ENCODE data around the gene MYL11. TPM values are rescaled to one million over a fixed set of nuclear protein-coding genes. Genes with fewer than 3 reads are reported as not detected.
A peak's percentile ranks its signal among the peaks of the same experiment; 100 is the strongest.
"Not testable (repeated sequence)": the region's sequence is repeated elsewhere in the genome, so short reads cannot be mapped to it uniquely, and the experiment has no call there.

The MYL11 gene
- total RNA-seq, 1 experiment from 2014 or later: not detected

DNA sequence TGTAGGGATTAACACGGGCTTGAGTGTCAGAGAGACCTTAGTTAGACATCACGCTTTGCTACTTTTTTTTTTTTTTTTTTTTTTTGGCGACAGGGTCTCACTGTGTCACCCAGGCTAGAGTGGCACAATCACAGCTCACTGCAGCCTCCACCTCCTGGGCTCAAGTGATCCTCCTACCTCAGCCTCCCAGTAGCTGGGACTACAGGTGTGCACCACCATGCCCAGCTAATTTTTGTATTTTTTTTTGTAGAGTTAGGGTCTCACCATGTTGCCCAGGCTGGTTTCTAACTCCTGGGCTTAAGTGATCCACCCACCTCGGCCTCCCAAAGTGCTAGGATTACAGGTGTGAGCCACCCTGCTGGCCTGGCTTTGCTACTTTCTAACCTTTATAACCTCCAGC lies 22.0 kb downstream of the MYL11 start:
- DNase-seq (ENCODE audit: low read depth): not testable (repeated sequence)

DNA sequence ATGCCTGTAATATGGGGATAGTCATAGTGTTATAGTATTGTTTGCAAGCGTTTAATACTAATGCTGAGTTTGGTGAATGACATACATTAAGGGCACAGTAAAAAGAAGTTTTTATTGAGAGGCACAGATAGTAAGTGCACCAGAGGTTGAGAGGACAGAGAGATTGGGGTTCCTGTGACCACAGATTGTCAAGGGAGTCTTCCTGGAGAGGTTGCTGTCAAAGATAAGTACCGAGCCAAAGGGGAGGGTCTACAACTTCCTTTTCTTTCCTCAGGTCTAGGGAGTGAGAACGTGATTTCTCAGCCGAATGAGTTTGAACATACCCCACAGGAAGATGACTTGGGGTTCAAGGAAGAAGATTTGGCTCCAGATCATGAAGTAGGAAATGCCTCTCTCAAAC lies 22.5 kb downstream of the MYL11 start:
- no peak for DNase-seq (ENCODE audit: low read depth)

DNA sequence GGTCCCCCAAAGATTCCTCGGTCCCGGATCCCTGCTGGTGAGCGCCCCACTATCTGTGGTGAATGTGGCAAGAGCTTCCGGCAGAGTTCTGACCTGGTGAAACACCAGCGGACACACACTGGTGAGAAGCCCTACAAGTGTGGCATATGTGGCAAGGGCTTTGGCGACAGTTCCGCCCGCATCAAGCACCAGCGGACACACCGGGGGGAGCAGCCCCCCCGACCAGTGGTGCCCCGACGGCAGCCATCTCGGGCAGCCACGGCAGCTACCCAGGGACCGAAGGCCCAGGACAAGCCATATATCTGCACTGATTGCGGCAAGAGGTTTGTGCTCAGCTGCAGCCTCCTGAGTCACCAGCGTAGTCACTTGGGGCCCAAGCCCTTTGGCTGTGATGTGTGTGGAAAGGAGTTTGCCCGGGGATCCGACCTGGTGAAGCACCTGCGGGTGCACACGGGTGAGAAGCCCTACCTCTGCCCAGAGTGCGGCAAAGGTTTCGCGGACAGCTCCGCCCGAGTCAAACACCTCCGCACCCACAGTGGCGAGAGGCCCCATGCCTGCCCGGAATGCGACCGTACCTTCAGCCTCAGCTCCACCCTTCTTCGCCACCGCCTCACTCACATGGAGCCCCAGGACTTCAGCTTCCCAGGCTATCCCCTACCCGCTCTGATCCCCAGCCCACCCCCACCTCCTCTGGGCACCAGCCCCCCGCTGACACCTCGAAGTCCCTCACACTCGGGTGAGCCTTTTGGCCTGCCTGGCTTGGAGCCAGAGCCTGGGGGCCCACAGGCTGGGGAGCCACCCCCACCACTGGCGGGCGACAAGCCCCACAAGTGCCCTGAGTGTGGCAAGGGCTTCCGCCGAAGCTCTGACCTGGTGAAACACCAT lies 23.4 kb downstream of the MYL11 start:
- no peak for DNase-seq (ENCODE audit: low read depth)

DNA sequence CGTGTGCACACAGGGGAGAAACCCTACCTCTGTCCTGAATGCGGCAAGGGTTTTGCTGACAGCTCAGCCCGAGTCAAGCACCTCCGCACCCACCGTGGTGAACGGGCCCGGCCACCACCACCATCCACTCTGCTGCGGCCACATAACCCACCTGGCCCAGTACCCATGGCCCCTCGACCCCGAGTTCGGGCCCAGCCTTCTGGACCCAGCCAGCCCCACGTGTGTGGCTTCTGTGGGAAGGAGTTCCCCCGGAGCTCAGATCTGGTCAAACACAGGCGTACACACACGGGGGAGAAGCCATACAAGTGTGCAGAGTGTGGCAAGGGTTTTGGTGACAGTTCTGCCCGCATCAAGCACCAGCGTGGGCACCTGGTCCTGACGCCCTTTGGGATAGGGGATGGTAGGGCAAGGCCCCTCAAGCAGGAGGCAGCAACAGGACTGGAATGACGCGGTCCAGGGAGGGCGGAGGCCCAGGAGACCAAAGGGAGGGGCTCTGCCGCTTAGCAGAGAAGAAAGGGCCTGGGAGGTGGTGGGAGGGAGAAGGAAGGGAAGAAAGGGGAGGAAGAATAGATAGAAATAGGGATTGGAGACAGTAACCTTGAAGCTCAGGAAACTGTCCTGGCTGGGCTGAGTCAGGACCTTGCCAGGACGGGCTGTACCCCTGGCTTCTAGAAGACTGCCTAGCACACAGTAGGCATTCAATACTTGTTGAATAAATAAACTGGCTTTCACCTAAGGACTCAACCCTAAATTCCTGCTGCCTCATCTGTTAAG lies 24.2 kb downstream of the MYL11 start:
- no peak for DNase-seq (ENCODE audit: low read depth)

DNA sequence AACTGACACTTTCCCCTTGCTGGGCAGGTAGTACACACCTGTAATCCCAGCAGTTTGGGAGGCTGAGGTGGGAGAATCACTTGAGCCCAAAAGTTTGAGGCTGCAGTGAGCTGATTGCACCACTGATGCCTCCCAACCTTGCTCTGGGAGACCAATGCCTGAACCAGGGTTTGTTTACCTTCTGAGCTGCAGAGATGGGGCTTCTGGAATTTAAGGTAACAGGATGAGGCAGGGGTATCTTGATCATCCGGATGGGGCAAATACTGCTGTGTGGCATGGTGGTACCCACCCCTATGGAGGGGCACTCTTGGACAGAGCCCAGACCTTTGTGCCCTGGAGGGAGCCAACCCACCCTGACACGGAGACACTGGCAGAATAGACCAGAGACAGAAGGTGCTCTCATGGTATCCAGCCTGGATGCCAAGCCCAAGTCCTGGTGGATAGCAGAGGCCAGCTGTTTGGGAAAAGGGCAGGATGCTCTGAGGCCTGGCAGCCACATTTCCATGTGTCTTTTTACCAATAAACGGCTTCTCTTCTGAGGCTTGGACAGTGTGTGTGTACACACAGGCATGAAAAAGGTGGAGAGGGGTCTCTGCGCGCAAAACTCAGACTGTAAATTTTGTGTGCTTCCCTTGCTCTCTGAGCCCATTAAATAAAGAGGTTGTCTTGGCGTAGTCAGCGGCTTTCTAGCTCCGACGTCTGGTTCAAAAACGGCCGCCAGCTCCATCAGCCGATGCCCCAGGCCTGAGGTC lies 25.0 kb downstream of the MYL11 start:
- DNase-seq (ENCODE audit: low read depth): no peak

DNA sequence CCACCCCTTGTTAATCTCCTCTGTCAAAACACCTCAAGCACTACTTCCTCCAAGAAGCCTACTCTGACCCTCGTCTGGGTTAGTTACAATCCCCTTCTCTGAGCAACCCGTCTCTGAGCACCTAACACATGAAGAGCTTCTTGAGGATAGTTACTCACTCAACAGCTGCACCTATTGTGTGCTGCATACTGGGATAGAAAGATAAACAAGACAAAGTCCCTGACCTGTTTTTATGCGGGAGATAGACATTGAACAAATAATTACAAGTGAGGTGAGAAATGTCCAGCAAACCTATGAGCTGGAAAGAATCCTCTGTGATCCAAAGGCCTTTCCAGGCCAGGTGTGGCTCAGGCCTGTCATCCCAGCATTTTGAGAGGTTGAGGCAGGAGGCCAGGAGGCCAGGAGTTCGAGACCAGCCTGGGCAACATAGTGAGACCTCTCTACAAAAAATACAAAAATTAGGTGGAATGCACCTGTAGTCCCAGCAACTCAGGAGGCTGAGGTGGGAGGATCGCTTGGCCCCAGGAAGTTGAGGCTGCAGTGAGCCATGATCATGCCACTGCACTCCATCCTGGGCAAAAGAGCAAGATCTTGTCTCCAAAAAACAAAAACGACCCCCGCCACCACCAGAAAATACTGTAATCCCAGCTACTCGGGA lies 27.3 kb downstream of the MYL11 start:
- no peak for DNase-seq (ENCODE audit: low read depth)

DNA sequence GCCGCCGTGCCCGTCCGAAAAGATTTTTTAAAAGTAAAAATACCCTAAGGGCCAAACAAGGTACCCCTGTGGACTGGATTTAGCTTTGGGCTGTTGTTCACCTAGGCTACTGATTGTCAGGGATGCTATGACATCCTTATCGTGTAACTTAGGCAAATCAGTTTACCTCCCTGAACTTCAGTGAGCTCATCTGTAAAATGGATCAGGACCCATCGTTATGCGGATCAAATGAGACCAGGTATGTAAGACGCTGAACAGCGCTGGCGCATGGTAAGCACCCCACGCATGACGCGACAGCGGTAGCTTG lies 32.1 kb downstream of the MYL11 start:
- DNase-seq (ENCODE audit: low read depth): no peak

DNA sequence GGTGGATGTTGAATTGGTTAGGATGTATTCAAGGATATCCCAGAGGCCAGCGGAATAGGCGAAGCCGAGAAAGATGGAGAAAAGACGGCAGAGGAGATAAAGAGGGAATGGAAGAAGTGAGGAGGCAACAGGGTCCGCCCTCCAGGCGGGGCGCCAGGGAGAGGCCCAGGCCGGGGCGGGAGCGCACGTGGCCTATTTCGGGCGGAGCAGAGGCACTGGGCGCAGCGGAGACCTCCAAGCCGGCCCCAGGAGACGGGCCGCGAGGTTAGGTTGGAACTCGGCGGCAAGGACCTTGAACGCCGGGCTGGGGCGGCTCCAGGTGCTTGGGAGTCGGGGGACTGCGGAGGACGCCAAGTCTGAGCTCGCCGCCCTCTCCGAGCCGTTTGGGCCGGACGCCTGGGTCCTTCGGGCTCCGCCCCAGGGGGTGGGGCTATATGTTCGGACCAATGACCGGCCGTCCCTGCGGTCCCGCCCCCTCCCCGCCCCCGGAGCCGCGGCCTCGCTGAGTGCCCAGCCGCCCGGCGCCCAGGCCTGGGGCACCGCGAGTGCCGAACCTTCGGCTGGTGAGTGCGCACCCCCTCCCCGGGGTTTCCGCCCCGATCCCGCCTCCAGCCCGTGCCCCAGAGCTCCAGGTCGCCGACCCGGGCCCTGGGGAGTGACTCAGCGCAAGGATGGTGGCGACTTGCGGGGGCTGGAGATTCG lies 32.7 kb downstream of the MYL11 start, which contains the start of gene ZNF771:
Gene ZNF771, plus strand, starts transcription at position 505 of the 702 bp plus-strand sequence. CDS start 448 bp downstream, outside the sequence.
- DNase-seq (ENCODE audit: low read depth): peak; percentile 83

DNA sequence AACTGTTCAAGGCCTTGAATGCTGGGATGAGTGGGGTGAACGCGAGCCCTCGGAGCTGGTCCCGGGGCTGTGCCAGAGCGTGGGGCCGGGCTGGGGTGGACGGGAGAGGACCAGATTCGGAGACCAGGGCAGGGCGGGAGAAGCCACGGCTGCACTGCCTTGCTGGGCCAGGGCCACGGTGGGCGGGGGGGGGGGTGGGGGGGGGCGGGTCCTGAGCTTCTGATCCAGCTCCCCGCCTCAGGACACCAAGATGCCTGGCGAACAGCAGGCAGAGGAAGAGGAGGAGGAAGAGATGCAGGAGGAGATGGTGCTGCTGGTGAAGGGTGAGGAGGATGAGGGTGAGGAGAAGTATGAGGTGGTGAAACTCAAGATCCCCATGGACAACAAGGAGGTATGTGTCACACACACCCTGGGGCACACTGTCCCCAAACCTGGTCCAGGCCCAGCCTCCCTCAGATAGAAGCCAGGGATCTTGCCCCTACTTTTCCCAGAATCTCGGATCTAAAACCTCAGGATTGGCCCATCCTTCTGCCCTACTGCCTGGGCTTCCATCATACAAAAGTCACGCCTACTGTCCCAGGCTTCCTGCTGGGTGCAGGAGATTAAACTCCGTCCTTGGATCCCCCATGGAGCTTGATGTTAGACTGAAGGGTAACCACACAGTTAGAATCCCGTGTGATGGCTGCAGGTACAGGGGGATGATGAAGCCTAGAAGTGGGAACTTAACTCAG lies 33.4 kb downstream of the MYL11 start:
- DNase-seq (ENCODE audit: low read depth): no peak

DNA sequence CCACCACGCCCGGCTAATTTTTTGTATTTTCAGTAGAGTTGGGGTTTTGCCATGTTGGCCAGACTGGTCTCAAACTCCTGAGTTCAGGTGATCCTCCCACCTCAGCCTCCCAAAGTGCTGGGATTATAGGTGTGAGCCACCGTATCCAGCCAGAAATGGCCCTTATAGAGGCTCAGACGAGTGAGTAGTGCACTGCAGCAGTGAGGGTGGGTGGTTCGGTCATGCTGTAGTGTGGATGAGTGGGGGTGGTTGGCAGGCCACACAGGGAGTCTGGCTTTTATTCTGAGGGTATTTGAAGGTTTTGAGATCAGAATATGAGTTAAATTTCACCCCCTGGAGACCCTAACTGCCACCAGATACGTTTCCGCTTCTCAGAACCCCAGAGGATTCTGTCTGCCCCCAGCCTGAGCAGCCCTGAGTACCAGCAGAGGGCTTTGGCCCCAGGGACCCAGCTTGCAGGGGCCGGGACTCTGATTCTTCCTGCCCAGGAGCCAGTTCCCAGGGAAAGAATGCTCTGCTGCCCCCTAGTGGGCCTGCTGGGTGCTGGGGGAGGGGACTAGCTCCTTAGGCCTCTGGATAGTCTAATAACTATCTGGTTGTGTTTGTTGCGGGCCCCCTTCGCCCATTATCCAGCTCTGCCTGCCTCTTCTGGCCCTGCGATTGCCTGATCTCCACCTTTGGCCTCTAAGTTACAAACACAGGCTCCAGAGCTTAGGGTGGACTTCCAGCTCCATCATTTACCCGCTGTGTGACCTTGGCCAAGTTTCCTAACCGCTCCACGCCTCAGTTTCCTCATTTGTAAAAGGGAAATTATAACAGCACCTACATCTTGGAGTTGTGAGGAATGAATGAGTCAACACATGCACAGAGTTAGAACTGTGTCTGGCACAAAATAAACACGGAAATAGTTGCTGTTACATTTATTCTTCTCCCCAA lies 34.8 kb downstream of the MYL11 start:
- DNase-seq (ENCODE audit: low read depth): peak; percentile 75

DNA sequence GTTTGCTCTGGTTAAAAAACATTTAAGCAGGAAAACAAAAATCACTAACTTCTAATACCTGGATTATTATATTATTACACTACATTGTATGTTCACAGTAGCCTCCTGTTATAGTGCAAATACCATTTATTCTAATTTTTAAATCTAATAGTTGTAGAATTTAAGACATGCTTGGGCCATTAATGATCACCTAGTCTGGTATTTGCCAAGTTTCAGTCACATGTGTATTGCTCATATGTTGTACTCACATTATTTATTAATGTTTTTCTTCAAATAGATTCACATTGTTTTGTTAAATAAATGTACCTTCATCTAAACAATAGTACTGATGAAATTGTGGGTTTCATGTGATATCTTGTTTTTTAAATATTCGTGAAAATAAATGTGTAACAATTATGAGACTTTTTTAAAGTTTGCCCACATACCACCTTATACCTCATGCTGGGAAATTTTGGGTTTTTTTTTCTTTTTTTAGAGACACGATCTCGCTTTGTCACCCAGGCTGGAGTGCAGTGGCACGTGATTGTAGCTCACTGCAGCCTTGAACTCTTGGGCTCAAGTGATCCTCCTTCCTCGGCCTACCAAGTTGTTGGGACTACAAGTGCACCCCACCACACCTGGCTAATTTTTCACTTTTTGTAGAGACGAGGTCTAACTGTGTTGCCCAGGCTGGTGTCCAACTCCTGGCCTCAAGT lies 38.7 kb downstream of the MYL11 start:
- DNase-seq (ENCODE audit: low read depth): no peak

DNA sequence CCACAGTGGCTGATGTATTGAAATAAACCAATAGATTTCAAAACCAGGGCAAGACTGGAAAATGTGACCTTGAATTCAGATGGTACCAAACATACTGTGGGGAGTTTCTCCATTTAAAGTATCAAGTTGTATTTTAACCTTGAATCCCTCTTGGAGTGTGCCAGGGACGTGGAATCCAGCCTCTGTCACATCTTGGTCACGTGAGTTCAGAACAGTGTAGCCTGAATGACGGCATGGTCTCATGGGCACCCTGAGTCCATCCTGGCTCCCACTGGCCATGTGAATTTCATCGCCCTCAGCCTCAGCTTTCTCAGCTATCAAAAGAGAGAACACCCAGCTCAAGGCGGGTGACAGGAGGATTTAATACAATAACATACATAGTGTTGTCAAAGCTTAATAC lies 39.6 kb downstream of the MYL11 start:
- no peak for DNase-seq (ENCODE audit: low read depth)

DNA sequence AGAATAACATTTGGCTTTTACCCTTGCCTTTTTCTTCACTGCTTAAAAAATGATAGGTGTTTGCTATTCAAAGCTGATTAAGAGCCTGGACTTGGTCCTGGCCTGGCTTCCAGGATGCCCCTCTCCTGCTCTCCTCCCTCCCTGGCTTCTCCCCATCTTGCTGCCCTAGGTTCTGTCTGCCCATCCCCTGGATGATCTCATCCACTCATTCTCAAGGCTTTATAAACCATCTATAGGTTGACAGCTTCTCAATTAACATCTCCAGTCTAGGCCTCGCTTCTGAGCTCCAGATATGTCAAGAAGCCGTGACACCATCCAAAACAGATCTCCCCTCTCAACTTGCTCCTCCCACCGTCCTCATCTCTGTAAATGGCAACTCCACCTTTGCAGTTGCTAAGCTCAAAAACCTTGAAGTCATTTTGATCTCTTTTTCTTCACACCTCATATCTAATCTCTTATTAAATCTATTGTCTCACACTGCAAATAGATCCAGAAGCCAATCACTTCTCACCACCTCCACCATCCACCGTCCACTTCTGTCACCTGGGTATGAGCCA lies 41.5 kb downstream of the MYL11 start:
- no peak for DNase-seq (ENCODE audit: low read depth)

DNA sequence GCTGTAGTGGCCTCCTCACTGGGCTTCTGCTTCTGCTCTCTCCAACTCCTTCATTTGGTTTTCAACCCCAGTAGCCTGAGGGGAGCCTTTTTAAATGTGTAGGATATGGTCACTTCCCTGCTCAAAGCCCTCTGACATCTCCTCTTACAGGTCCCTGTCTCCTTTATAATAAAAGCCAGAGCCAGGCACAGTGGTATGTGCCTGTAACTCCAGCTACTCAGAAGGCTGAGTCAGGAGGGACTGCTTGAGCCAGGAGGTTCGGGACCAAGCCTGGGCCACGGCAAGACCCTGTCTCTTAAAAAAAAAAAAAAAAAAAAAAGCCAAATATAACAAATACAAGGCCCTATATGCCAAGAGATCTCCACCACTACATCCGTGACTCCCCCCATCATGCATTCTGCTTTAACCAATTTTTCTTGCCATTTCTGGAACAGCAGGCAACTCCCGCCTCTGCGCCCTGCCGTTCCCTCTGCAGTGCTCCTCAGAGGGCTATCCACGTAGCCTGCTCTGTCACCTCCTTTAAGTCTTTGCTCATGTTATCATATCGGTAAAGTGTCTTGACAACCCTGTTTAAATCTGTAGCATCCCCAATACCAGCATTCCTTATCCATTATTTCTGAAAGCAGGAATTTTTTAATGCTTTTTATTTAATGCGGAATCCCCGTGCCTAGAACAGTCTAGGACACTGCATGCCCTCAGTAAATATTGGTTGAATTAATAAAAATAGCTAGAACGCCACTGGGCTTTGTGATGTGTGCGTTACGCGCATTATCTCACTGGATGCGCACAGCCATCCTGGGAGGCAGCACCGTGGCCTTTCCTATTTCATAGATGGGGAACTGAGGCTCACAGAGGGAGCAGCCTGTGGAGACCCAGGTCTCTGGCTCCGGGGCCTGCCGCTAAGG lies 42.3 kb downstream of the MYL11 start:
- no peak for DNase-seq (ENCODE audit: low read depth)

DNA sequence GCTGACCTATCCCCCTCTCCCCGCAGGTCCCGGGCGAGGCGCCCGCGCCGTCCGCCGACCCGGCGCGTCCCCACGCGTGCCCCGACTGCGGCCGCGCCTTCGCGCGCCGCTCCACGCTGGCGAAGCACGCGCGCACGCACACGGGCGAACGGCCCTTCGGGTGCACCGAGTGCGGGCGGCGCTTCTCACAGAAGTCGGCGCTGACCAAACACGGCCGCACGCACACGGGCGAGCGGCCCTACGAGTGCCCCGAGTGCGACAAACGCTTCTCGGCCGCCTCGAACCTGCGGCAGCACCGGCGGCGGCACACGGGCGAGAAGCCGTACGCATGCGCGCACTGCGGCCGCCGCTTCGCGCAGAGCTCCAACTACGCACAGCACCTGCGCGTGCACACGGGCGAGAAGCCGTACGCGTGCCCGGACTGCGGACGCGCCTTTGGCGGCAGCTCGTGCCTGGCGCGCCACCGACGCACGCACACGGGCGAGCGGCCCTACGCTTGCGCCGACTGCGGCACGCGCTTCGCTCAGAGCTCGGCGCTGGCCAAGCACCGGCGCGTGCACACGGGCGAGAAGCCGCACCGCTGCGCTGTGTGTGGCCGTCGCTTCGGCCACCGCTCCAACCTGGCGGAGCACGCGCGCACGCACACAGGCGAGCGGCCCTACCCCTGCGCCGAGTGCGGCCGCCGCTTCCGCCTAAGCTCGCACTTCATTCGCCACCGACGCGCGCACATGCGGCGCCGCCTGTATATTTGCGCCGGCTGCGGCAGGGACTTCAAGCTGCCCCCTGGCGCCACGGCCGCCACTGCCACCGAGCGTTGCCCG lies 43.1 kb downstream of the MYL11 start:
- DNase-seq (ENCODE audit: low read depth): peak; percentile 85

All from RPMI7951 (cell line).